SK-N-SH (cell line): Measurements from ENCODE around the gene FSIP1. TPM values are rescaled to one million over a fixed set of nuclear protein-coding genes. Genes with fewer than 3 reads are reported as not detected.
A peak's percentile ranks its signal among the peaks of the same experiment; 100 is the strongest.

Experiments
- CTCF ChIA-PET: fragments of 300-600, 350-600 bp; formaldehyde crosslinking; extraction: SDS; loops from one replicate; lab custom pipeline; 2021; lab: Yijun Ruan, JAX
- POLR2A ChIA-PET: fragments of 350-600 bp; sonication (Branson Sonifier 250); formaldehyde crosslinking; extraction: SDS; loops from one replicate; lab custom pipeline; 2020; ENCODE audit warnings: antibody characterized with exemption, inconsistent platforms; lab: Yijun Ruan, JAX
- DNase-seq: peaks from one replicate; pipeline ENCODE4 v3.0.0; 2012
- H2AFZ ChIP-seq: fragments of 200-600 bp; sonication (generic); 2 replicates; pipeline ENCODE4 v1.8.1; 2016; ENCODE audit warnings: antibody characterized with exemption, mild to moderate bottlenecking, low read depth
- H3F3A ChIP-seq: fragments of 200-600 bp; sonication (generic); replicated peaks from 2 replicates; pipeline ENCODE3; 2016; ENCODE audit warnings: antibody characterized with exemption, mild to moderate bottlenecking; ENCODE audit not compliant: insufficient read depth
- H3K27ac ChIP-seq, 2 experiments: fragments of 200-500 bp in 1 of 2; fragments of 200-600 bp in 1 of 2; sonication (Bioruptor generic) in 1 of 2; sonication (generic), shearing (Covaris generic) in 1 of 2; 2 replicates each; pipeline versions ENCODE4 v1.5.1 to v1.6.1; 2014 to 2016; ENCODE audit warnings: low read depth in 2 of 2, inconsistent platforms in 1 of 2, low read length in 1 of 2, mild to moderate bottlenecking in 1 of 2, mixed read lengths in 1 of 2
- H3K27me3 ChIP-seq: fragments of 200-600 bp; sonication (generic), shearing (Covaris generic); 2 replicates; pipeline ENCODE4 v1.6.1; 2016; ENCODE audit warnings: mixed run types; ENCODE audit not compliant: insufficient read depth
- H3K36me3 ChIP-seq, 2 experiments: fragments of 200-500 bp in 1 of 2; fragments of 200-600 bp in 1 of 2; sonication (Bioruptor generic) in 1 of 2; sonication (generic) in 1 of 2; replicated peaks in 1 of 2; 2 replicates each; pipeline versions ENCODE3 to v1.5.1; 2014 to 2016; ENCODE audit warnings: low read length in 1 of 2, mild to moderate bottlenecking in 1 of 2; ENCODE audit not compliant: insufficient read depth in 2 of 2, control insufficient read depth in 1 of 2
- H3K4me1 ChIP-seq, 2 experiments: fragments of 200-500 bp in 1 of 2; fragments of 200-600 bp in 1 of 2; sonication (Bioruptor generic) in 1 of 2; sonication (generic), shearing (Covaris generic) in 1 of 2; 2 replicates each; pipeline versions ENCODE4 v1.5.1 to v1.6.1; 2014 to 2016; ENCODE audit warnings: low read depth in 1 of 2, low read length in 1 of 2, mixed run types in 1 of 2; ENCODE audit not compliant: insufficient read depth in 2 of 2, control insufficient read depth in 1 of 2
- H3K4me2 ChIP-seq: fragments of 200-600 bp; sonication (generic), shearing (Covaris generic); 2 replicates; pipeline ENCODE4 v1.6.1; 2017; ENCODE audit warnings: mixed run types
- H3K4me3 ChIP-seq, 2 experiments: fragments of 200-500 bp in 1 of 2; fragments of 200-600 bp in 1 of 2; sonication (Bioruptor generic) in 1 of 2; sonication (generic), shearing (Covaris generic) in 1 of 2; 2 replicates each; pipeline versions ENCODE4 v1.5.1 to v1.8.1; 2014 to 2016; ENCODE audit warnings: low read depth in 2 of 2, inconsistent platforms in 1 of 2, low read length in 1 of 2, mild to moderate bottlenecking in 1 of 2, mixed read lengths in 1 of 2, moderate library complexity in 1 of 2
- H3K79me2 ChIP-seq: fragments of 200-600 bp; sonication (generic); 2 replicates; pipeline ENCODE4 v1.8.1; 2017; ENCODE audit warnings: mild to moderate bottlenecking; ENCODE audit not compliant: insufficient read depth
- H3K9ac ChIP-seq: fragments of 200-600 bp; sonication (generic); 2 replicates; pipeline ENCODE4 v1.6.1; 2017; ENCODE audit warnings: mixed run types
- H3K9me2 ChIP-seq: fragments of 200-600 bp; sonication (generic); 2 replicates; pipeline ENCODE4 v1.6.1; 2017; ENCODE audit warnings: mixed run types
- H3K9me3 ChIP-seq: fragments of 200-600 bp; sonication (generic); 2 replicates; pipeline ENCODE4 v1.6.1; 2017; ENCODE audit warnings: mixed run types, mild to moderate bottlenecking, moderate library complexity
- H4K20me1 ChIP-seq: fragments of 200-600 bp; sonication (generic); 2 replicates; pipeline ENCODE4 v1.6.1; 2017; ENCODE audit warnings: mild to moderate bottlenecking, mixed run types; ENCODE audit not compliant: insufficient read depth
- CHD2 ChIP-seq: fragments of 150-350 bp; IDR thresholded peaks from 2 replicates; pipeline ENCODE4 v1.6.1; 2018; ENCODE audit warnings: low read length; ENCODE audit not compliant: partially characterized antibody
- EZH2phosphoT487 ChIP-seq: fragments of 200-600 bp; sonication (generic); IDR thresholded peaks from 2 replicates; pipeline ENCODE4 v1.6.1; 2017; ENCODE audit warnings: low read depth, mixed run types, mild to moderate bottlenecking, antibody characterized with exemption, moderate library complexity, borderline replicate concordance
- FOSL2 ChIP-seq: IDR thresholded peaks from 2 replicates; pipeline ENCODE4 v1.4.0; 2012; ENCODE audit warnings: low read depth, mild to moderate bottlenecking, moderate library complexity, borderline replicate concordance
- FOXJ3 ChIP-seq: sonication (generic); formaldehyde crosslinking; IDR thresholded peaks from 2 replicates; pipeline ENCODE4 v1.5.1; 2020; ENCODE audit warnings: mild to moderate bottlenecking, missing genetic modification reagents
- FOXM1 ChIP-seq: IDR thresholded peaks from 2 replicates; pipeline ENCODE4 v1.4.0; 2012; ENCODE audit warnings: low read depth, mild to moderate bottlenecking
- GABPA ChIP-seq: IDR thresholded peaks from 2 replicates; pipeline ENCODE4 v1.4.0; 2012; ENCODE audit warnings: low read depth, mild to moderate bottlenecking
- GATA2 ChIP-seq: sonication (generic); formaldehyde crosslinking; IDR thresholded peaks from 2 replicates; pipeline ENCODE4 v1.5.0; 2020; ENCODE audit warnings: mild to moderate bottlenecking, missing genetic modification reagents
- IRF3 ChIP-seq: fragments of 150-350 bp; IDR thresholded peaks from 2 replicates; pipeline ENCODE4 v1.6.1; 2016; ENCODE audit warnings: mild to moderate bottlenecking, low read depth, low read length
- JUND ChIP-seq: IDR thresholded peaks from 2 replicates; pipeline ENCODE4 v1.4.0; 2012
- MAX ChIP-seq: IDR thresholded peaks from 2 replicates; pipeline ENCODE4 v1.4.0; 2012; ENCODE audit warnings: low read depth
- MEF2A ChIP-seq: IDR thresholded peaks from 2 replicates; pipeline ENCODE4 v1.4.0; 2012; ENCODE audit warnings: low read depth, borderline replicate concordance
- NRF1 ChIP-seq: IDR thresholded peaks from 2 replicates; pipeline ENCODE4 v1.6.1; 2012; ENCODE audit warnings: low read depth, mild to moderate bottlenecking, low read length
- PBX3 ChIP-seq: IDR thresholded peaks from 2 replicates; pipeline ENCODE4; 2012
- RFX5 ChIP-seq: IDR thresholded peaks from 2 replicates; pipeline ENCODE4 v1.6.1; 2012; ENCODE audit warnings: mild to moderate bottlenecking, improper control_type of control experiment, low read length
- RXRA ChIP-seq: IDR thresholded peaks from 2 replicates; pipeline ENCODE4 v1.4.0; 2012; ENCODE audit warnings: low read depth, mild to moderate bottlenecking, borderline replicate concordance
- SIN3A ChIP-seq: IDR thresholded peaks from 2 replicates; pipeline ENCODE4 v1.6.1; 2012; ENCODE audit warnings: low read depth, mild to moderate bottlenecking, low read length, moderate library complexity, borderline replicate concordance
- TAF1 ChIP-seq: IDR thresholded peaks from 2 replicates; pipeline ENCODE4 v1.6.1; 2012; ENCODE audit warnings: low read depth, mild to moderate bottlenecking, low read length, moderate library complexity, borderline replicate concordance
- TCF12 ChIP-seq: IDR thresholded peaks from 2 replicates; pipeline ENCODE4 v1.4.0; 2012
- USF1 ChIP-seq: IDR thresholded peaks from 2 replicates; pipeline ENCODE4 v1.4.0; 2012; ENCODE audit warnings: low read depth, borderline replicate concordance
- YY1 ChIP-seq: IDR thresholded peaks from 2 replicates; pipeline ENCODE4 v1.4.0; 2012; ENCODE audit warnings: low read depth, mild to moderate bottlenecking
- WGBS: methylation state at CpG from one replicate; pipeline ENCODE4 v1.1.6; 2017; ENCODE audit warnings: low lambda C conversion rate; 5-methylcytosine and 5-hydroxymethylcytosine counted together
- polyA plus RNA-seq, 3 experiments: library from polyadenylated mRNA; depleted of rRNA; stranded (reverse); fragments of >200 nt; gene quantifications; 2 replicates each; pipeline ENCODE4 v1.2.3, GENCODE V29; 2012

Gene FSIP1
- polyA plus RNA-seq, 1 of the 3 experiments (the other 2 are of a cell fraction): 0.43 TPM

- peaks cover 99% of the 10 kb centered on the region for H4K20me1 ChIP-seq
- H3K4me3 ChIP-seq: peak overlapping the region in 1 of 2 experiments; percentile 72; a peak in 1 of 4 replicates
- peaks cover 59% of the 10 kb centered on the region for H3K79me2 ChIP-seq
- peak overlapping the region; percentile 82; the same call in 1 of the 2 replicates for H3K4me2 ChIP-seq
- WGBS: 97% methylated on average over 4 of the region's 4 CpGs
- H3K27me3 ChIP-seq: no peaks in the 10 kb centered on the region
- ChIA-PET CTCF (interaction anchor here (0.6 to 1.7 kb wide), 6 partner anchors 37 to 878 kb away, joined by 3 to 7 read pairs (median 3); no protein-coding TSS in a partner anchor), POLR2A (no interaction called here)
- no peak overlapping the region for H2AFZ ChIP-seq
- H3K27ac ChIP-seq: peak overlapping the region in 1 of 2 experiments; percentile 94; a peak in 2 of 4 replicates
- DNase-seq: no peak
- TF ChIP-seq CHD2 (no peak), NRF1 (no peak), EZH2phosphoT487 (no peak), GABPA (no peak), TAF1 (no peak), FOXJ3 (CRISPR knock-in tag) (no peak), MAX (no peak), IRF3 (no peak), FOSL2 (no peak), GATA2 (CRISPR knock-in tag) (no peak), FOXM1 (no peak), YY1 (no peak), USF1 (no peak), JUND (no peak), SIN3A (no peak), MEF2A (no peak), RFX5 (no peak), PBX3 (no peak), RXRA (no peak), TCF12 (no peak)
- peaks cover 87 to 88% of the 10 kb centered on the region in 2 experiments for H3K36me3 ChIP-seq
- peaks cover 3 to 5% of the 10 kb centered on the region in 2 experiments; a peak in 1 of 4 replicates for H3K4me1 ChIP-seq
- peak overlapping the region; percentile 85; the same call in 1 of the 2 replicates for H3K9ac ChIP-seq
- no peaks in the 10 kb centered on the region for H3K9me2 ChIP-seq
- H3K9me3 ChIP-seq: no peaks in the 10 kb centered on the region
- H3F3A ChIP-seq: peaks cover 93% of the 10 kb centered on the region
Measured at GRCh38 chr15:39585871-39586301, 196.8 kb downstream of the FSIP1 start.
